ENCODE results near the gene EGFR. TPM values are rescaled to one million over a fixed set of nuclear protein-coding genes. Genes with fewer than 3 reads are reported as not detected.

Gene EGFR
- total RNA-seq, 2 donors from 2014 or later = 42.5 to 44.2 TPM

GRCh38 chr7:55061726-55062499 is 43.1 kb downstream of the EGFR start:
- Histone ChIP-seq H3K36me3 (replicated peaks in 1 of 2; ENCODE audit: insufficient read depth in 1 of 2, low read depth in 2 of 2) (no peaks in the 10 kb centered on the region), H3K9me3 (no peaks in the 10 kb centered on the region), H3K27ac (no peak overlapping the region), H3K27me3 (no peaks in the 10 kb centered on the region), H3K4me3 (no peak overlapping the region), H3K4me1 (peaks cover 11% of the 10 kb centered on the region)
- DNase-seq = no peak
- intact Hi-C loops (cut with DNase I) = no loop called here
- no peak for ATAC-seq
- TF ChIP-seq, protein P1, sequence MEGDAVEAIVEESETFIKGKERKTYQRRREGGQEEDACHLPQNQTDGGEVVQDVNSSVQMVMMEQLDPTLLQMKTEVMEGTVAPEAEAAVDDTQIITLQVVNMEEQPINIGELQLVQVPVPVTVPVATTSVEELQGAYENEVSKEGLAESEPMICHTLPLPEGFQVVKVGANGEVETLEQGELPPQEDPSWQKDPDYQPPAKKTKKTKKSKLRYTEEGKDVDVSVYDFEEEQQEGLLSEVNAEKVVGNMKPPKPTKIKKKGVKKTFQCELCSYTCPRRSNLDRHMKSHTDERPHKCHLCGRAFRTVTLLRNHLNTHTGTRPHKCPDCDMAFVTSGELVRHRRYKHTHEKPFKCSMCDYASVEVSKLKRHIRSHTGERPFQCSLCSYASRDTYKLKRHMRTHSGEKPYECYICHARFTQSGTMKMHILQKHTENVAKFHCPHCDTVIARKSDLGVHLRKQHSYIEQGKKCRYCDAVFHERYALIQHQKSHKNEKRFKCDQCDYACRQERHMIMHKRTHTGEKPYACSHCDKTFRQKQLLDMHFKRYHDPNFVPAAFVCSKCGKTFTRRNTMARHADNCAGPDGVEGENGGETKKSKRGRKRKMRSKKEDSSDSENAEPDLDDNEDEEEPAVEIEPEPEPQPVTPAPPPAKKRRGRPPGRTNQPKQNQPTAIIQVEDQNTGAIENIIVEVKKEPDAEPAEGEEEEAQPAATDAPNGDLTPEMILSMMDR (IDR thresholded peaks at IDR 0.05) = no peak
- no peak for TF ChIP-seq POLR2A (IDR thresholded peaks at IDR 0.05)
- WGBS, 2 donors = 86 to 88% methylated on average over 10 of the region's 10 CpGs

DNA sequence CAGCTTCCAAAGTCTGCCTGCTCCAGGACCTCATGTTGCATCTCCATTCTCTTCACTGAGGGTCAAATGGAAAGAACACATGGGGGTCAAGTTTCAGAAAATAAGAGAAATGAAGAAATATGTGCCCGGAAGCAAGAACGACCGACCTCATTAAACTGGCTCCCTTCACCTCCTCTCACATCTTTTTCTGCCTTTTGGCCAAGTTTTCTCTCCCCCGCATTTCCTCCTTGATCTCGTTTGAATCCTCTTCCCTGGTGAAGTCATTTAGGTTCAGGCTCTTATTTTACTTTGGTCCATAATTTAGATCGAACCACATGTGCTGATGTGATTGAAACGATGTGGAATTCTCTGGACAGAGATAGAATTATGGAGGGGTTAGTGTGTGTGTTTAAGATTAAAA is 44.2 kb downstream of the EGFR start:
- Histone ChIP-seq H3K4me1 (peaks cover 13% of the 10 kb centered on the region), H3K36me3 (replicated peaks in 1 of 2; ENCODE audit: insufficient read depth in 1 of 2, low read depth in 2 of 2) (peaks cover 0 to 3% of the 10 kb centered on the region in 2 donors), H3K27me3 (no peaks in the 10 kb centered on the region), H3K4me3 (no peak overlapping the region), H3K27ac (no peak overlapping the region), H3K9me3 (no peaks in the 10 kb centered on the region)
- intact Hi-C loops (cut with DNase I) = no loop called here
- ATAC-seq (no peak), DNase-seq (no peak)
- WGBS, 2 donors = 86 to 92% methylated on average over 7 of the region's 7 CpGs
- TF ChIP-seq, protein P1 (IDR thresholded peaks at IDR 0.05) = no peak
- TF ChIP-seq POLR2A (IDR thresholded peaks at IDR 0.05) = no peak

DNA sequence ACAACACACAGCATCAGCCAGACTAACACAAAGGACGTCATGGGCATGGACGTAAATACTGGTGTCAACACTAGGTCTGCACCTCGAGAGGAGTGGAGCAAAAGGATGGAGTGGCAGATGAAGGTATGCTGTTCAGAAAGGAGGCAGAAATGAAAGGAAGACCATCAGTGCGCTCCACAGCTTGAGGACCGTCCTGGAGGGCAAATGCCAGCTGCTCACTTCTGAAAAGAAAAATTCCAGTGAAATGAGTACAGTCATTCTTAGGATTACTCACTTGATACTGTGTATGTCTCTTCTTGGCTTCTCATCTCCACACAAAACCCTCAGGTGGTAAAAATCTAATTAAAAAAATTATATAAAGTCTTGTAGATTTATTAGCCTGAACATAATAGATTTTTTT is 44.8 kb downstream of the EGFR start:
- no peak for DNase-seq
- Histone ChIP-seq H3K4me1 (peaks cover 13% of the 10 kb centered on the region), H3K4me3 (no peak overlapping the region), H3K27me3 (no peaks in the 10 kb centered on the region), H3K27ac (no peak overlapping the region), H3K36me3 (replicated peaks in 1 of 2; ENCODE audit: insufficient read depth in 1 of 2, low read depth in 2 of 2) (peaks cover 0 to 3% of the 10 kb centered on the region in 2 donors), H3K9me3 (no peaks in the 10 kb centered on the region)
- TF ChIP-seq, protein P1 (IDR thresholded peaks at IDR 0.05) = no peak
- no peak for TF ChIP-seq POLR2A (IDR thresholded peaks at IDR 0.05)
- no peak for ATAC-seq
- WGBS, 2 donors = 88 to 92% methylated on average over 5 of the region's 5 CpGs
- intact Hi-C loops (cut with DNase I) = no loop called here

- intact Hi-C loops (cut with DNase I) = no loop called here
- Histone ChIP-seq H3K27me3 (no peaks in the 10 kb centered on the region), H3K4me1 (peaks cover 14% of the 10 kb centered on the region), H3K9me3 (no peaks in the 10 kb centered on the region), H3K27ac (peak overlapping the region in 3 of 4 donors; percentile 54 to 77 (median 65)), H3K4me3 (no peak overlapping the region), H3K36me3 (replicated peaks in 1 of 2; ENCODE audit: insufficient read depth in 1 of 2, low read depth in 2 of 2) (peaks cover 0 to 3% of the 10 kb centered on the region in 2 donors)
- DNase-seq (peak in 1 of 4 donors; percentile 50), ATAC-seq (peak; percentile 45)
- no peak for TF ChIP-seq POLR2A (IDR thresholded peaks at IDR 0.05)
- TF ChIP-seq, protein P1 (IDR thresholded peaks at IDR 0.05) = no peak
- 64 to 77% methylated on average over 4 of the region's 4 CpGs for WGBS, 2 donors
Measured at GRCh38 chr7:55065079-55065478, 46.3 kb downstream of the EGFR start.
